GM13977 (cell line): ENCODE data around the gene E2F1.

Experiments used
- DNase-seq: peaks from one replicate; pipeline ENCODE4 v3.0.0; 2012; ENCODE audit warnings: low spot score
- in situ Hi-C: fragments of 300-500 bp; cut with MboI; formaldehyde crosslinking; loops from one replicate; pipeline ENCODE4 v1.12.0; 2022; ENCODE audit warnings: low sequenced_read_pairs, low pct_unique_long_range_greater_than_20kb, mixed read lengths, inconsistent platforms; ENCODE audit not compliant: unreplicated experiment
- TF ChIP-seq, protein P1 (sequence below): IDR thresholded peaks from 2 replicates; pipeline ENCODE4 v1.5.1; 2012; ENCODE audit warnings: mild to moderate bottlenecking, control low read depth; ENCODE audit not compliant: insufficient read depth; ENCODE audit errors: extremely low read depth, missing control alignments

E2F1 gene

DNA sequence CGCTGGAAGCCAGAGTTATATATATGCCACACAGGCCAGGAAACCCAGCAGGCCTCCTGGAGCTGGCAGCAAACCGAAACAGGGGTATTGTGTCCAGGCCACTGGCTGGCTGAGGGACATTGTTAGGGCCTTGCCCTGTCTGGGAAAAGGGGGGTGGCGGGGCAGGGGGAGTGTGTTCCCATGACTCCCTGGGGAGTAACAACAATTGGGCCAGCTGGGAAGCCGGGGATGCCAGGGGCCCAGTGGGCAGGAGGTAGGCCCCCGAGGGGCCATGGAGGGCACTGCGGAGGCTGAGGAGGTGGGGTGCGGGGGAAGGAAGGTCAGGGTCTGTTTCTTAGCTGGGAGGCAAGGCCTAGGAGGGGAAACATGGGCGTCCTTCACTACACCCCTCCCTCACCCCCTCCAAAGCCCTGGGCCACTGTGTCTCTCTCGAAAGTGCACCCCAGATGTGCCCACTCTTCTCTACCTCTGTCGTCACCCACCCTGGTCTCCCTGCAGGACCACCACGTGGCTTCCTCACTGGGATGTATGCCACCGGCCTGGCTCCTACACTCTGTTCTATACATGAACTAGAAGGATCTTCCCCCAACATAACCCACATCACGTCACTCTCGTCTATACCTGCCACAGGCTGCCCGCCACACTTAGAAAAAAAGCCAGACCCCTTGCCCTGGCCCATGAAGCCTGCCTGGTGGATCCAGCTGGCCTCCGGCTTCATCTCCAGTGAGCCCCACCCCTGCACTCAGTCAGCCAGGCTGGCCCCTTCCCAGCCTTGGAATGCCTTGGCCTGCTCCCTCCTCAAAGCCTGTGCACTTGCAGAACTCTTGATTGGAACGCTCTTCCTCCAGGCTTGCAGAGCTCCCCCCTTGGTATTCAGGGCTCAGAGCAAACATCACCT is 7.8 kb upstream of the E2F1 start:
- in situ Hi-C loops: no loop called here
- no peak for DNase-seq
- TF ChIP-seq, protein P1, sequence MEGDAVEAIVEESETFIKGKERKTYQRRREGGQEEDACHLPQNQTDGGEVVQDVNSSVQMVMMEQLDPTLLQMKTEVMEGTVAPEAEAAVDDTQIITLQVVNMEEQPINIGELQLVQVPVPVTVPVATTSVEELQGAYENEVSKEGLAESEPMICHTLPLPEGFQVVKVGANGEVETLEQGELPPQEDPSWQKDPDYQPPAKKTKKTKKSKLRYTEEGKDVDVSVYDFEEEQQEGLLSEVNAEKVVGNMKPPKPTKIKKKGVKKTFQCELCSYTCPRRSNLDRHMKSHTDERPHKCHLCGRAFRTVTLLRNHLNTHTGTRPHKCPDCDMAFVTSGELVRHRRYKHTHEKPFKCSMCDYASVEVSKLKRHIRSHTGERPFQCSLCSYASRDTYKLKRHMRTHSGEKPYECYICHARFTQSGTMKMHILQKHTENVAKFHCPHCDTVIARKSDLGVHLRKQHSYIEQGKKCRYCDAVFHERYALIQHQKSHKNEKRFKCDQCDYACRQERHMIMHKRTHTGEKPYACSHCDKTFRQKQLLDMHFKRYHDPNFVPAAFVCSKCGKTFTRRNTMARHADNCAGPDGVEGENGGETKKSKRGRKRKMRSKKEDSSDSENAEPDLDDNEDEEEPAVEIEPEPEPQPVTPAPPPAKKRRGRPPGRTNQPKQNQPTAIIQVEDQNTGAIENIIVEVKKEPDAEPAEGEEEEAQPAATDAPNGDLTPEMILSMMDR: no peak

- TF ChIP-seq, protein P1: no peak
- DNase-seq: no peak
- in situ Hi-C loops: no loop called here
Observed at GRCh38 chr20:33693289-33693688, 7.1 kb upstream of the E2F1 start.

DNA sequence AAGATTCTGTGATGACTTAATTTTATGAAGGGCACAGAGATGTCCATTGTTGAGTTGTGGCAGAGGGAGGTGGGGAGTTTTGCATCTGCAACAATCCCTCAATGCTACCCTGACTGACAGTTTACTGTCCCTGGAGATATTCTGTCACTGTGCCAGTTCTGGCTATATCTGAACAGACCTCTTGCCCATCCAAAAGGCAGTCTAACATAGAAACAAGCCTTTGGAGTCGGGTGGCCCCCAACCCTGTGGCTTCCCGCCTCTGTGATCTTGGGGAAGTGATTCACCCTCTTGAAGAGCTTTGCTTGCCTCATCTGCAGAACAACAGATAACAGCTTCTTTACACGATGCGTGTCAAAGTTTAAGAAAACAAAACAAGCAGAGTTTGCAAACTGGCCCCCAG is 3.8 kb upstream of the E2F1 start:
- in situ Hi-C loops: no loop called here
- no peak for DNase-seq
- TF ChIP-seq, protein P1: no peak

- no peak for DNase-seq
- TF ChIP-seq, protein P1: no peak
- in situ Hi-C loops: no loop called here
Observed at GRCh38 chr20:33689493-33689892, 3.3 kb upstream of the E2F1 start.

GRCh38 chr20:33688938-33689424 is 2.8 kb upstream of the E2F1 start:
- no peak for DNase-seq
- in situ Hi-C loops: no loop called here
- TF ChIP-seq, protein P1: no peak

GRCh38 chr20:33687993-33688937 is 2.1 kb upstream of the E2F1 start:
- TF ChIP-seq, protein P1: no peak
- in situ Hi-C loops: no loop called here
- DNase-seq: no peak
